Embryonic facial prominence (tissue), 1 donor: Measurements from ENCODE around the gene MAST3.
"Not testable (repeated sequence)": the region's sequence is repeated elsewhere in the genome, so short reads cannot be mapped to it uniquely, and the experiment has no call there.

Experiments used
- DNase-seq: peaks from one replicate; pipeline ENCODE4 v3.0.0-alpha.2; 2016; ENCODE audit errors: extremely low spot score

The MAST3 gene

DNA sequence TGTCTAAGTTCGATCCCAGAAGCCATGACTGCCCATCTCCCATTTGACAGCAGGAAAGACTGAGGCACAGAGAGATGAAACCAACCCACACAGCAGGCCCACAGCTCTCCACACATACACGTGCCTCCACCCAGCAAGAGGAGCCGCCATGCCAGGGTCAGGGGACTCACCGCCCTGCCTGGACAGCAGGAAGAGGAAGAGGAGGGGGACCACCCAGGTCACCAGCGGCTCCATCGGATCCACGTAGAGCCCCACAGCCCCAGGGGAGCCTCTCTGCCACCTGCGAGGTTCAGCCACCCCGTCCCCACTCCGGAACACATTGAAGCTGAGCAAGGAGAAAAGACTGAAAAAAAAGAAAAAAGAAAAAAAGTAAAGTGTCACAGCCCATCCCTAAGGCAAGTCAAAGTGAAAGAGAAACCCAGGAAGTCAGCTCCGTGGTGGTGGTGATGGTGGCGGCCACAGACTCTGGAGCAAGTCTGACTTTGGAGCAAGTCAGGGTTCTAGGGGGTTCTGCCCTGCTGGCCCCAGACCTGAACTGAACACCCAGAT is 10.9 kb upstream of the MAST3 start, which contains the start of gene IL12RB1:
TSS of gene IL12RB1 (minus strand) at position 345 of the 549 bp plus-strand sequence. CDS start at position 234, 111 bp downstream.
- no peak for DNase-seq

DNA sequence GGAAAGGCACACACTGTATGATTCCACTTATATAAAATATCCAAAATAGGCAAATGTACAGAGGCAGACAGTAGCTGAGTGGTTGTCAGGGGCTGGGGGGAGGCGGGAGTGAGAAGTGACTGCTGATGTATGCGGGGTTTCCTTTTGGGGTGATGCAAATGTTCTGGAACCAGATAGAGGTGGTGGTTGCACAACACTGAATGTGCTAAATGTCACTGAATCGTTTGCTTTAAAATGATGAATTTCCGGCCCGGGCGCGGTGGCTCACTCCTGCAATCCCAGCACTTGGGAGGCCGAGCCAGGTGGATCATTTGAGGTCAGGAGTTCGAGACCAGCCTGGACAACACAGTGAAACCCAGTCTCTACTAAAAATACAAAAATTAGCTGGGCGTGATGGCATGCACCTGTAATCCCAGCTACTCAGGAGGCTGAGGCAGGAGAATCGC is 8.5 kb upstream of the MAST3 start:
- DNase-seq, result not testable (repeated sequence)

DNA sequence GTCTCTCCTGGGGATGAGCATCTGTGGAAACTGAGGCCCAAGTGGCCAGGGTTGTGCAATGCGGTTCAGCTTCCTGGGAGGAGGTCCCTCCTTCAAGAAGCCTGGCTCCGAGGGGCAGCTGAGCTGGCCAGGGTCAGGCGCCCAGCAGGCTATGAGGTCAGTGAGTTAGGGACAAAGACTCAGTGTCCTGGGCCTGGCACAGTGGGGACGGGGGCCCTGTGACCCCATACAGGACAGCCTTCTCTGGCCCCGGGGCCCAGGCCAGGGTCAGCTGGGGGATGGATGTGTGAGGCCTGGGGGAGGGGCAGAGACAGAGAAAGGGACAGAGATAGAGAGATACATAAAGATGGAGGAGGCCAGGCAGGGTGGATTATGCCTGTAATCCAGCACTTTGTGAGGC is 7.9 kb upstream of the MAST3 start:
- DNase-seq, result no peak

DNA sequence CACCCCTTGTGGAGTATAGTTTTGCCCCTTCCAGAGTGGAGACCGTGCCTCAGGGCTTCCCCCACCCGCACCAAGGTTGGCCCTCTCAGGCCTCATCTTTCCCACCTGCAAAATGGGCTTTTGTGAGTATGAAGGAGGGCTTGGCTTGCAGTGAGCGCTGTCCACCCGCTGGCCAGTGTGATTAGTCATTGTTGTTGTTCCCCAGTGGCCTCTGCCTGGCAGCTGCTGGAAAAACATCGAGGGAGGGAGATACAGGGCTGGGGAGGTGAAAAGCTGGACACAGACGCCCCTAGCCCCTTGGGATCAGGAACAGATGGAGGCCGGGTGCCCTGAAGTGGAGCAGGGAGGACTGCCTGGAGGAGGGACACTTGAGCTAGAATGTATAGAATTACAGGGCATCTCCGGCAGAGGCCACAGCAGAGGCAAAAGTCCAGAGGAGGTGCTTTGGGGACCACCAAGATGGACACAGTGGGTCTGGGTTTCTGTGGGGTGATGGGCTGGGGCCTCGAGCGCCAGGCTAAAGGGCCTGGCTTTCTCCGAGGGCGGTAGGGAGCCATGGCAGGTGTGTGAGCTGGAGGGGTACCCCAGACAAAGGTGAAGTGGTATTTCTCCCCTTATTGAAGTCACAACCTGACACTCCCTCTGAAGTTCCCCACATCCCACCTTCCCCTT is 6.9 kb upstream of the MAST3 start:
- DNase-seq, result no peak

DNA sequence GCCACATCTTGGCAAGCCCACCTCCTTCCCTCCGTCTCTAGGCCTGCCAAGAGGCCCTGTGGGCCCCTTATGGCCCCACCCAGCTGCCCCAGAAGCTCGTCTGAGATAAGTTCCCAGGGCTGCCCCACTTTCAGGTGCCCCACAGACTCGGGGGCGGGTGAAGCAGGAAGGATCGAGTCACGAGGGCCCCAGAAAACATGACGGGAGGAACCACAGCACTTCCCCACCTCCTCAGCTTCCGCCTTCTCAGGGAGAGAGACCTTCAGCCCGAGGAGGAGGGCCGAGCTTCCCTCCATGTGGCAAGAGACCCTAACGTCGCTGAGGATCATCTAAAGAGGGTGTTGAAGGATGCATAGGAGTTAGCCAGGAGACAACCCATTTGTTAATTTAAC is 6.4 kb upstream of the MAST3 start:
- DNase-seq, result no peak

DNA sequence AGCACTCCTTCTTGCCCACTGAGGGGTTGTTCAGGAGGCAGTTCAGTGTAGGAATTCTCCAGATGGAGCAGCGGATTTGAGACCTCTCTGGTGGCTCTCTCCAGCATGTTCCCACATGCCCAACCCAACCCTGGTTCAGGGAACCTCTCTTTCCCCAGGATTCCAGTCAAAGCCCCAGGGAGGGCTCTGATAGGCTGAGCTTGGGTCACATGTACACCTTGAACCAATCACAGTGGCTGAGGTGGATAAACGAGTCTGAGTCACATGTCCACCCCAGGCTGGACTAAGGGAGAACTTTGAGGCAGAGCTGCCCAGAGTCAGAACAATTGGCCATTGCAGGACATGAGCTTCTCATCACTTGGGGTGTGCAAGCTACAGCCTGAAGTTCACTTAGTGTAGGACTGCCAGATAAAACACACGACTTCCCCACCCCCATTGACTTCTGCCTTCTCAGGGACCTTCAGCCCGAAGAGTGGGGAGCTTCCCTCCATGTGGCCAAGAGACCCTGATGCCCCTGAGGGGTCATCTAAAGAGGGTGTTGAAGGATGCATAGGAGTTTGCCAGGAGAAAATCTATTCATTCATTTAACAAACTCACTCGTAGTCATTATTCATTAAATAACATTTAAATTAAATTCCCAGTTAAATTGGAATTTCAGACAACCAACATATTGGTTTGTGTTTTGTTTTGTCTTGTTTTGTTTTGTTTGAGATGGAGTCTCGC is 4.0 kb upstream of the MAST3 start:
- DNase-seq, result no peak

DNA sequence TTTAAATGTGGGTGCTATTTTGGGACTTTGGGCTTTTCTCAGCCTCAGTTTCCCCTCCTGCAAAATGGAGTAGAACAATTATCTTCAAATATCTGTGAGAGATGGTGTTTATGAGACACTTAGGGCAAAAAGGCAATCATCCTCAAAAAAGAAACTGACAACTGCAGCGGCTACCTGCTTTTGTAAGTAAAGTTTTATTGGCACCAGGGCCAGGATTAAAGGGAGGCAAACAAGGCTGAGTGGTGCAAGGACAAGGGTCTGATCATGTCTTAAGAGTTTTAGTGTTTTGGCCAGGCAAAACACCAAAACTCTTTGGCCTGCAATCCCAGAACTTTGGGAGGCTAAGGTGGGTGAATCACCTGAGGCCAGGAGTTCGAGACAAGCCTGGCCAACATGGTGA is 1.3 kb upstream of the MAST3 start:
- no peak for DNase-seq

DNA sequence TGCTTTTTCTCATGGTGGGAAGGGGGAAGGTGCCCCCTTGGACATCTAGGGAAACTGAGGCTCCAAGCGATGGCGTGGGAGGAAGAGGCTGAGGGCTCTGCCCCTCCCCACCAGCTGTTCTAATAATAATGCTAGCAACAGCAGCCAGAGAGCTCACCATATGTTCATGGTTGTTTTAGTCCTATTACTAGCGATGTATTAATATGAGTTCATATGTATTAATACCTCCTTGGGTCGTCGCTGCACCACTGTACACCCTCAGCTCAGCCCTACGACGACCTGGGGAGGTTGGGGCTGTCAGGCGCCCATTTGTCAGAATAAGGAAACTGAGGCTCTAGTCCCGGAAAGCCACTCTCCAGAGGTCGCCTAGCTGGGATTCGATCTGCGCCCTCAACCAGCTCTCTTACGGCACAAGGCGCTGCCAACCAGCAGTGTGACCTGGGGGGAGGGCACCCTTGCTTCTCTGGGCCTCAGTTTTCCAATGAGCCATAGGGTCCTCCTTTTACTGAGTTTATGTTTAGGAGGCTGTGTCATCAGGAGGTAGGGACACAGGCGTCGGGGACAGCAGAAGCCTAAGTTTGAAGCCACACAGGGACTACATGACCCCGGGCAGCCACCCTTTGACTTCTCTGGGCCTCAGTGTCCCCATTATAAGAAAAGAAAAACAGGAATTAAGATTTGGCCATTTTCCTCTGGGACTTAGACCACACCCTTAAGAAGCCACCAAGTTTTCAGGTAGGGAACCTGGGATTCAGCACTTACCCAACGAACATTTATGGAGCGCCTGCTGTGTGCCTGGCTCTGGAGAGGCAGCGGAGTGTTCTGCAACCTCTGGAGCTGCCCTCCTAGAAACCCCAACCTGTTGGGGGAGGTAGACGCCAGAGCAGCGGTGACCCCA is 664 bp downstream of the MAST3 start:
- DNase-seq, result no peak

DNA sequence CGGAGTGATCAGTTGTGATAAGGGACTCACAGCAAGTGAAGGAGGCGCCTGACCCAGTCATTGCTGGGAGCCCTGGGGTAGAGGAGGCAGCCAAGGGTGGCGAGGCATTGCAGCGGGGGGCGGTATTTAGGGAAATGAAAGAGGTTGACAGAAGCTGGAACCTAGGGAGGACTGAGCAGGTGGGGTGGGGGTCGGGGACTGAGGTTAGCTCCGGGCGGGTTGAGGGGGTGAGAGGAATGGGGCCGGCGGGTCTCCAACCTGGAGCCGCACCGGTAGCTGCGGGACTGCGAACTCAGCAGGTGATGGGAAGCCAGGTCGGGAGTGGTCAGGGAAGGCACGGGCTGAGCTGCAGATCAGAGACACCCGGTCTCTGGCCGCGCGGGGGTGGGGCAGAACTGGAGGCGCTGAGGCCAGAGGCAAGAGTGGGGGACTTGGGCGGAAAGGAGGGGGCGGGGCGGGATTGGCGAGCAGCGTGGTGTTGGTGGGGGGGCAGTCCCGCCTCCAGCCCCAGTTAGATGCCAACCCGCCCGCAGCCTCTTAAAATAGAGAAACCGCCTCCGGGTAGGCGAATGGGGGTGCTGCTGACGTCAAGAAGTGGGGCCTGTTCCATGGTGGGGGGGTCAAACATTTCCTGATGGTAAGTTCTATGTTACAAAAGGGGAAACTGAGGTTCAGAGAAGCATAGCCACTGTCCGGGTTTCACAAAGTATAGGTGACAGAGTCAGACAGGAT is 1.5 kb downstream of the MAST3 start:
- no peak for DNase-seq

DNA sequence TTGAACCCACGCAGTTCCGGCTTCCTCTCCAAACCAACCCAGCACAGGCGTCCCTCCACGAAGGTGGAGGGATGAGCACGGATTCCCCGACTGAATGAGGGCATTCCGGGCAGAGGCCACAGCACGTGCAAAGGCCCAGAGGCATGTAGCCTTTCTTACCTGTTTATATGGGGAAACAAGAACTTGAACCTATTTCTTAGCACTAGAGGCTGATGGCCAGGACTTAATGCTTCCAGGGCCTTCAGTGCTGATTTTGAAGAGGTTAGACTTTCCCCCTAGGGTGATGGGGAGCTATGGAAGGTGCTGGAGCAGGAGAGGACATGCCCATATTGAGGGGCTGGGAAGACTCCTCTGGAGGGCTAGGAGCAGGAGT is 2.0 kb downstream of the MAST3 start:
- DNase-seq, result no peak

DNA sequence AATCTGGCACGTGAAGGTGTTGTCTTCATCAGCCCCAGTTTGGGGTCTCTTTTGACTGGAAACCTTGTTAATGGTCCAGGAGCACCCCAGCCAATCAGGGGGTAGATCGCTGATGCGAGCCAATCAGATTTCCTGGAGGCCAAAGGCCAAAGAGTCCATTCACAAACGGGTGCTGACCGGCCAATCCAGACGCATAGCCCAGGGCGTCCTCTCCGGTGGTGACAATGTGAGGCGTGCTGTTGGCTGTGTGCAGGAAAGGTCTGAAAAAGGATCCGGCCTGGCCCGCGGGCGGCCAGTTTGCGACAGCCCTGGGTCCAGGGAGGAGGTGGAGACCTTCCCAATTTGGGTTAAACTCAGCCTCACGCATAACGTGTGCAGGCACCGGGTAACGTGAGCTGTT is 3.1 kb downstream of the MAST3 start:
- no peak for DNase-seq

DNA sequence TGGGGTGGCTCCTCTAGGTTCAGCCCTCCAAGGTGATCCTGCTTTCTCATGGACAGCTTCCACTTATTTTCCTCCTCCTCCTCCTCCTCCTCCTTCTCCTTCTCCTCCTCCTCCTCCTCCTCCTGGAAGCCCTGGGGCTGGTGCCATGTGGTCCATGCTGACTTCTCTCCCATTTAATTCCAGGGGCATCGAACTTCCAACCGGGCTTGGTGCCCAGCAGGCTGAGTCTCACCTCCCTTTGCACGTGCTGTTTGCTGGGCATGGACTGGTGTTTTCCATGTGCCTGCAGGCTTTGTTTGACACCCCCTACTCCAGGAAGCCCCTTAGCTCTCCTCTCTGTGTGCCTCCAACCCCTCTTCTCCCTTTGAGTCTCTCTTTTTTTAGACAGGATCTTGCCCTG is 3.7 kb downstream of the MAST3 start:
- DNase-seq, result no peak

DNA sequence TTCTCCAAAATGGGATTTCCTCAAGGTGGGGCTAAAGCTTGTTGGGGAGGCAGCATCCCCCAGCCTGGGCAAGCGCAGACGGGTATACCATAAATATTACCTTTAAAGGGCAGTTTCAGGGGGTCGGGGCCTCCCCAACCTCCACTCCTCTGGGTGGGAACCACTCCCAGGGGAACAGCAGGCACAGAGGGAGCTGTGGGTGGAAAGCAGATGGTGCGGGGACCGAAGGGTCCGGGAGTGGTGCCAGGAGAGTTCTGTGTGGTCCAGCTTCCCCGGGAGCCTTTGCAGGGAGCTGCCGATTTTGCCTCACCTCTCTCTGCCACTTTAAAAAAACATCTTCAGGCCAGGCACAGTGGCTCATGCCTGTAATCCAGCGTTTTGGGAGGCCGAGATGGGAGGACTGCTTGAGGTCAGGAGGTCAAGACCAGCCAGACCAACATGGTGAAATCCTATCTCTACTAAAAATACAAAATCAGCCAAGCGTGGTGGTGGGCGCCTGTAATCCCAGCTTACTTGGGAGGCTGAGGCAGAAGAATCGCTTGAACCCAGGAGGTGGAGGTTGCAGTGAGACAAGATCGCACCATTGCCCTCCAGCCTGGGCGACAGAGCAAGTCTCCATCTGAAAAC is 5.5 kb downstream of the MAST3 start:
- no peak for DNase-seq

DNA sequence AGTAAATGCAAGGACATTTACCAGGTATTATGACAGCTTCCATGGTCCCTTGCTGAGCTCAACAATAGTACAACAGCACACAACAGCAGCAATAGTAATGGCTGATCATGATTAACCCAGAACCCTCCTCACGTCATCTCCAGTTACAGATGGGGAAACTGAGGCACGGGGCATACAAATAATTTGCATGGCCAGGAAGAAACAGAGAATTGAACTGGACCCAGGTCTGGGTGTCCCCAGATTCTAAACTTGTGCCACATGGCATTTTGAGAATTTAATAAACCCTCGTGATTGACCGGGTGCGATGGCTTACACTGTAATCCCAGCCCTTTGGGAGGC is 7.2 kb downstream of the MAST3 start:
- no peak for DNase-seq

DNA sequence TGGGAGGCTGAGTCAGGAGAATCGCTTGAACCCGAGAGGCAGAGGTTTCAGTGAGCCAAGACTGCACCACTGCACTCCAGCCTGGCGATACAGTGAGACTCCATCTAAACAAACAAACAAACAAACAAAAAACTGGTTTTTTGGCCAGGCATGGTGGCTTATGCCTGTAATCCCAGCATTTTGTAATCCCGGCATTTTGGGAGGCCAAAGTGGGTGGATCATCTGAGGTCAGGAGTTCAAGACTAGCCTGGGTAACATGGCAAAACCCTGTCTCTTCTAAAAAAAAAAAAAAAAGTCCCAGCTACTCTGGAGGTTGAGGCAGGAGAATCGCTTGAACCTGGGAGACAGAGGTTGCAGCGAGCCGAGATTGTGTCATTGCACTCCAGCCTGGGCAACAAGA is 7.7 kb downstream of the MAST3 start:
- not testable (repeated sequence) for DNase-seq

DNA sequence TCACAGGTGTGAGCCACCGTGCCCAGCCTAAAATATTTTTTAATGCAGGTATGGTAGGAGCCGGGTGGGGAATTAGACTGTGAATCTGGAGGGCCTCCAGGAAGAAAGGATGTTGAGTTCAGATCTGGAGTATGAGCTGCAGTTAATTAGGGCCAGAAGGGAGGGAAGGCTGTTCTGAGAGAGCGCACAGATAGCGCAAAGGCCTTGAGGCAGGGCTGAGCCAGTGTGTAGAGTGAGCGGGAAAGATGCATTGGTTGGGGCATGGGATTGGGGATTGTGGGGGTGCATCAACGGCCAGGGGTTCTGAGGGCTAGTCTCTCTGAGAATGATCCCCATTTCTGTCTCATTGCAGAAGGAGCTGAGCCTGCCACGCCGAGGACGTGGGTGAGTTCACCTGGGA is 9.7 kb downstream of the MAST3 start:
- no peak for DNase-seq

DNA sequence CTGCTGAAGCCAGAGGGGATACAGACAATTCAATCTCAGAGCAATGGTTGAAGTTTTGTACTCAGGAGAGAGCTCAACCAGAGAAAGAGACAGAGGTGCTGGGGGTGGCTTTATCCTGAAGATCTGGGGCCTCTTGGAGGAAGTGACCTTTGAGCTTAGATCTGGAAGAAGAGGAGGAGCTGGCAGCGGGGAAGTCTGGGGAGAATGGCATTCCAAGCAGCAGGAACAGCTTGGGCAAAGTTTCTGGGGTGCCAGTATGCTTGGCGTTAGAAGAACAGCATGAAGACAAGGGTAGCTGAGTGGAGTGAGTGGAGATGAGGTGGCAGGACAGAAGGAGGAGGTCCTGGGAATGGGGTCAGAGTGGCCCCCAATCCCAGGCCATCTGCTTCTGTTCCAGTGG is 11.3 kb downstream of the MAST3 start:
- DNase-seq, result no peak

DNA sequence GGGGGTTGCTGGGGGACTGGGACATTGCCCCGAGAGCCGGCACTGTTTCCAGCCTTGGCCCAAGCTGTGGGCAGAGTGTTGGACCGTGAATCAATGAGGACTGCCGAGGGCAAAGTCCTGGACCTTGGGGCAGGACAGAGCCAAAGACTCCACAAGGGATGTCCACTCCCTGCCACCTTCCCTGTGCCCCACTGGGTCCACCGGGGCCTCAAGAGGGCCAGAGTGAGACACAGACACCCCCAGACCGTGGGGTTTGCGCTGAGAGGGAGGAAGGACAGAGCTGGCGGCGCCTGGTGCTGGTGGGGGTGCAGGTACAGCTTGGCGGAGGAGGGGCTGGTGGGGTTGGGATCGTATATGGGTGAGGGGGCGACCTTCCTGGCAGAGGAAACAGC is 11.8 kb downstream of the MAST3 start:
- DNase-seq, result no peak

DNA sequence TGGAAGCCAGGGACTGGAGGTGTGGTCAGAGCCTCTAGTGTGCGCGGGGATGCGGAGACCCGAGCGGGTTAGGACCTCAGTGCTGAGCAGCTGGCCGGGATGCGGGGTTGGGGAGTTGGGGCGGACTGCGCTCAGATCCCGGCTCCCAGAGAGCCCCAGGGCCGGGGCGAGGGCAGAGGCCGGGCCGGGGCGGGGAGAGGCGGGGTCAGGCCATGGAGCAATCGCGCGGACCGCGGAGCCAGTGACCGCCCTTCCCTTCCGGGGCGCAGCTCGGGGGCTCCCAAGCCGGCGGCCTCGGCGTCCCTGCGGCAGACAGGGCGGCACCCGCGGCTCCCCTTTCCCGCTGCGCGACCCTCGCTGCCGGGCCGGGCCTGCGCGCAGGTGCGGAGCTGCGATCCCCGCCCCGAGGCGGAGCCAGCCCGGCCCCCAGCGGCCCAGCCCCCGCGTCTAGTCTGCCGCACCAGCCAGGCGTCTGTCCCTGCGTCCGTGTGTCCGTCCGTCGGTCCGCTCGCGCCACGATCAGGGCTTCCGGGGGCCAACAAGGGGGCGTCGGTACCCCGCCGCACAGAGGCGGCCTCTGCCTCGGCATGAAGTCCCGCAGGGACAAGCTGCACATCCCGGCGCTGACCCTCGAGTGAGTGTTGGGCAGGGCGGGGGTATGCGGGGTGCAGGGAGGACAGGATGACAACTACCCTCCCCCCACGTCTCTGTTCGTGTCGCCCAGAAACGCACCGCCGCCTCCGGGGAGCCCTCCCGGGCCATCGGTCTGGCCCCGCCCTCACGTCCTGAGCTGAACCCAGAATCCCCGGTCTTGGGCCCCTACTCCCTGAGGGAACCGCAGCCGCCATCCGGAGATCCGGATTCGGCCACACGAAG is 12.4 kb downstream of the MAST3 start:
- DNase-seq, result no peak

DNA sequence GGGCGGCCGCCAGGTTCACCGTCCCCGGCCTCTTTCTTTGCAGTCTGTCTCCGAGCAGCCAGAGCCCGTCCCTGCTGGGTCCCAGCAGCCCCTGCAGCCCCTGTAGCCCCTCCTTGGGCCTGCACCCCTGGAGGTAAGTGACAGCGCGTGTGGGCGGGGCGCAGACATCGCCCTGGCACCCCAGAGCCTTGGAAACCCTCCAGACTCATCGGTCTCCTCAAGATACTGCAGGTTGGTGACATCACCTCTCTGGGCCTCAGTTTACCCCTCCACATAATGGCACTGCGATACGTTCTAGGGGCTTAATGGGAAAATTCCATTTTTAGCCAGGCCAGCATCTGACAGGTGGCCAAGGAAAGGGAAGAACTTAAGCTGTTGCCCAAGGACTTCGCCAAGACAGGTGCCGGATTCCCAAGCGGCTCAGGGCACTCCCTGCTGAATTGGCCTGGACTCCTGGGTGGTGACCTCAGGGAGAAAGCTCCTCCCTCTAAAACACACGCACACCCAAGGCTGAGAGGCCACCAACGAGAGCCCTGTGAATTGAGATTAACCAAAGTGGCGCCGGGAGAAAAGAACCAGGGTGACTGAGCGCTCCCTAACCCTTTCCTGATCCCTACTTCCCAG is 13.1 kb downstream of the MAST3 start:
- DNase-seq, result no peak
